ENCODE data around the gene SLC24A2. TPM values are rescaled to one million over a fixed set of nuclear protein-coding genes. Genes with fewer than 3 reads are reported as not detected.

The SLC24A2 gene
- total and polyA plus RNA-seq, 10 of the 15 experiments (the other 5 are each of a cell fraction or from before 2014, with no cell fraction given) = not detected

- TF ChIP-seq CHD4 (IDR thresholded peaks at IDR 0.05) (no peak), NRF1 (conservative IDR thresholded peaks at IDR 0.05; ENCODE audit: low read depth, low read length) (no peak), ZNF24 (IDR thresholded peaks at IDR 0.05) (no peak), GABPA (IDR thresholded peaks at IDR 0.05; ENCODE audit: low read depth) (no peak)
Measured at GRCh38 chr9:19746223-19746622, 42.6 kb downstream of the SLC24A2 start (continued).

- intact Hi-C loops (cut with micrococcal nuclease; ENCODE audit: unreplicated experiment) = loop anchor here (5.0 to 10.0 kb wide), 2 partner anchors 36 to 246 kb away; no protein-coding TSS in a partner anchor
Measured at GRCh38 chr9:19741178-19741577, 47.7 kb downstream of the SLC24A2 start.

More at GRCh38 chr9:19741178-19741577, 47.7 kb downstream of the SLC24A2 start:
- Histone ChIP-seq H4K20me1 (ENCODE audit: control insufficient read depth, insufficient read depth) (no peaks in the 10 kb centered on the region), H3K36me3 (ENCODE audit: control insufficient read depth in 2 of 2, insufficient read depth in 2 of 2, low read length in 1 of 2) (no peaks in the 10 kb centered on the region), H3K9ac (ENCODE audit: control insufficient read depth, insufficient read depth, low read length) (no peak overlapping the region), H3K4me2 (ENCODE audit: control insufficient read depth, insufficient read depth) (no peak overlapping the region), H3K27ac (ENCODE audit: control insufficient read depth, insufficient read depth) (no peak overlapping the region), H2AFZ (ENCODE audit: control insufficient read depth, low read depth, low read length) (no peak overlapping the region), H3K4me3 (no peak overlapping the region), H3K79me2 (ENCODE audit: control insufficient read depth, insufficient read depth, low read length) (no peaks in the 10 kb centered on the region), H3K27me3 (replicated peaks in 1 of 2; ENCODE audit: control insufficient read depth in 2 of 2, insufficient read depth in 2 of 2, low read length in 1 of 2) (no peaks in the 10 kb centered on the region), H3K4me1 (ENCODE audit: control insufficient read depth, insufficient read depth, low read length) (no peaks in the 10 kb centered on the region), H3K9me3 (replicated peaks; ENCODE audit: control insufficient read depth, insufficient read depth, low read length) (no peaks in the 10 kb centered on the region)
- ChIA-PET POLR2A (no interaction called here), SMC1A (ENCODE audit: uncharacterized antibody, unreplicated experiment) (no interaction called here), RAD21 (ENCODE audit: unreplicated experiment) (no interaction called here), CTCF (no interaction called here)
- TF ChIP-seq YY1 (IDR thresholded peaks at IDR 0.05; ENCODE audit: low read depth, low read length) (no peak), MTA2 (IDR thresholded peaks at IDR 0.05; ENCODE audit: low read depth) (no peak)
- FAIRE-seq = no peak
- WGBS (ENCODE audit: insufficient coverage, insufficient replicate concordance, low lambda C conversion rate, missing lambda C conversion rate) = 25% methylated on average over 4 of the region's 4 CpGs
- no peak for DNase-seq (ENCODE audit: low read depth, low spot score)
- no TSS peak for BruUV-seq (replicated peaks)
- no peak for ATAC-seq
- in situ Hi-C loops (cut with MboI) = no loop called here
